ENCODE measurements around the gene C19orf44. TPM values are rescaled to one million over a fixed set of nuclear protein-coding genes. Genes with fewer than 3 reads are reported as not detected.

The C19orf44 gene
- total RNA-seq, 1 experiment from 2014 or later: 2.5 TPM

GRCh38 chr19:16460454-16460853, 35.7 kb upstream of the C19orf44 start:
- no peaks in the 10 kb centered on the region for H3K9me2 ChIP-seq (replicated peaks; ENCODE audit: low read length)
- no TSS peak for BruUV-seq (replicated peaks)
- no peak for TF ChIP-seq EZH2 (IDR thresholded peaks at IDR 0.05; ENCODE audit: low read length, unreplicated experiment)
- no peak for TF ChIP-seq EZH2phosphoT487 (IDR thresholded peaks at IDR 0.05; ENCODE audit: borderline replicate concordance, low read length)
- TF ChIP-seq, protein P1, sequence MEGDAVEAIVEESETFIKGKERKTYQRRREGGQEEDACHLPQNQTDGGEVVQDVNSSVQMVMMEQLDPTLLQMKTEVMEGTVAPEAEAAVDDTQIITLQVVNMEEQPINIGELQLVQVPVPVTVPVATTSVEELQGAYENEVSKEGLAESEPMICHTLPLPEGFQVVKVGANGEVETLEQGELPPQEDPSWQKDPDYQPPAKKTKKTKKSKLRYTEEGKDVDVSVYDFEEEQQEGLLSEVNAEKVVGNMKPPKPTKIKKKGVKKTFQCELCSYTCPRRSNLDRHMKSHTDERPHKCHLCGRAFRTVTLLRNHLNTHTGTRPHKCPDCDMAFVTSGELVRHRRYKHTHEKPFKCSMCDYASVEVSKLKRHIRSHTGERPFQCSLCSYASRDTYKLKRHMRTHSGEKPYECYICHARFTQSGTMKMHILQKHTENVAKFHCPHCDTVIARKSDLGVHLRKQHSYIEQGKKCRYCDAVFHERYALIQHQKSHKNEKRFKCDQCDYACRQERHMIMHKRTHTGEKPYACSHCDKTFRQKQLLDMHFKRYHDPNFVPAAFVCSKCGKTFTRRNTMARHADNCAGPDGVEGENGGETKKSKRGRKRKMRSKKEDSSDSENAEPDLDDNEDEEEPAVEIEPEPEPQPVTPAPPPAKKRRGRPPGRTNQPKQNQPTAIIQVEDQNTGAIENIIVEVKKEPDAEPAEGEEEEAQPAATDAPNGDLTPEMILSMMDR (conservative IDR thresholded peaks at IDR 0.05; ENCODE audit: low read depth, low read length): no peak
- DNase-seq (no peak), ATAC-seq (no peak)
- ChIA-PET POLR2A (ENCODE audit: unreplicated experiment) (no interaction called here), CTCF (no interaction called here)
- H2AFZ ChIP-seq (ENCODE audit: low read length): no peak overlapping the region
- H3K27ac ChIP-seq (ENCODE audit: low read length): no peak overlapping the region
- intact Hi-C loops (cut with micrococcal nuclease): no loop called here
- no peak overlapping the region for H3K4me3 ChIP-seq (ENCODE audit: low read length)
- peaks cover 35% of the 10 kb centered on the region for H3K4me1 ChIP-seq (ENCODE audit: insufficient read depth, low read length)
- no peak overlapping the region for H3K9ac ChIP-seq (ENCODE audit: low read length)
- H4K20me1 ChIP-seq (ENCODE audit: low read length): peaks cover 69% of the 10 kb centered on the region
- H3K79me2 ChIP-seq (ENCODE audit: low read length): peaks cover 99% of the 10 kb centered on the region
- no peak overlapping the region for H3K4me2 ChIP-seq (ENCODE audit: low read length)
- no peaks in the 10 kb centered on the region for H3F3A ChIP-seq (ENCODE audit: low read length, unreplicated experiment)
- H3K9me3 ChIP-seq (ENCODE audit: low read length): no peaks in the 10 kb centered on the region
- no peaks in the 10 kb centered on the region for H3K36me3 ChIP-seq (ENCODE audit: low read depth, low read length)
- no peaks in the 10 kb centered on the region for H3K27me3 ChIP-seq (ENCODE audit: low read length)

DNA sequence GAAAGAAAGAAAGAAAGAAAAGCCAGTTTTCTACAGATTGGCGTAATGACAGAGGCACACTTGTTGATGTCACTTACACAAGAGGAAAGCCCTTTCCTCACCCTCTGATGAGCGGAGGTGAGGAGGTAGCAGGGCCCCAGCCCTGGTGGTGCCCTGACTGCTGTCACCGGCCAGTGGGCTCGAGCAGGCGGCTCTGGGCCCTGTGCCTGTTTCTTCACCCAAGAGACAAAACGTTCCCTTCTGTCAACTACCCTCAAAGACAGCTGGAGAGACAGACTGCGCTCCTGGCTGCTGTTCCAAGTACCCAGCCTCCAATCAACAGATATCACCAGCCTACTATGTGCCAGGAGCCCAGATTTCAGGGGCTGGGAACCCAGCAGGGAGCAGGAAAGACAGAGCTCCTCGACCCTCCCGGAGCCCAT, 34.6 kb upstream of the C19orf44 start:
- Histone ChIP-seq H3K9me3 (ENCODE audit: low read length) (no peaks in the 10 kb centered on the region), H3K4me1 (ENCODE audit: insufficient read depth, low read length) (peaks cover 34% of the 10 kb centered on the region), H3K9ac (ENCODE audit: low read length) (no peak overlapping the region), H3F3A (ENCODE audit: low read length, unreplicated experiment) (no peaks in the 10 kb centered on the region), H3K36me3 (ENCODE audit: low read depth, low read length) (no peaks in the 10 kb centered on the region), H4K20me1 (ENCODE audit: low read length) (peaks cover 59% of the 10 kb centered on the region), H3K27me3 (ENCODE audit: low read length) (no peaks in the 10 kb centered on the region), H3K4me3 (ENCODE audit: low read length) (no peak overlapping the region), H2AFZ (ENCODE audit: low read length) (no peak overlapping the region), H3K9me2 (replicated peaks; ENCODE audit: low read length) (no peaks in the 10 kb centered on the region), H3K4me2 (ENCODE audit: low read length) (no peak overlapping the region), H3K27ac (ENCODE audit: low read length) (no peak overlapping the region), H3K79me2 (ENCODE audit: low read length) (peaks cover 99% of the 10 kb centered on the region)
- intact Hi-C loops (cut with micrococcal nuclease): no loop called here
- DNase-seq: no peak
- ChIA-PET POLR2A (ENCODE audit: unreplicated experiment) (no interaction called here), CTCF (no interaction called here)
- BruUV-seq (replicated peaks): no TSS peak
- TF ChIP-seq EZH2 (IDR thresholded peaks at IDR 0.05; ENCODE audit: low read length, unreplicated experiment): no peak
- TF ChIP-seq, protein P1 (conservative IDR thresholded peaks at IDR 0.05; ENCODE audit: low read depth, low read length): no peak
- no peak for TF ChIP-seq EZH2phosphoT487 (IDR thresholded peaks at IDR 0.05; ENCODE audit: borderline replicate concordance, low read length)
- no peak for ATAC-seq

- no peak overlapping the region for H3K4me3 ChIP-seq (ENCODE audit: low read length)
- H3K9me2 ChIP-seq (replicated peaks; ENCODE audit: low read length): no peaks in the 10 kb centered on the region
- no peak overlapping the region for H3K9ac ChIP-seq (ENCODE audit: low read length)
- no TSS peak for BruUV-seq (replicated peaks)
- H2AFZ ChIP-seq (ENCODE audit: low read length): no peak overlapping the region
- peak overlapping the region; percentile 64 for H3K27ac ChIP-seq (ENCODE audit: low read length)
- peaks cover 22% of the 10 kb centered on the region for H3K4me1 ChIP-seq (ENCODE audit: insufficient read depth, low read length)
- no peaks in the 10 kb centered on the region for H3K9me3 ChIP-seq (ENCODE audit: low read length)
- H3K36me3 ChIP-seq (ENCODE audit: low read depth, low read length): no peaks in the 10 kb centered on the region
- no peaks in the 10 kb centered on the region for H3K27me3 ChIP-seq (ENCODE audit: low read length)
- DNase-seq (peak; percentile 86), ATAC-seq (peak; percentile 98)
- CTCF ChIA-PET: no interaction called here
- peak overlapping the region; percentile 32 for H3K4me2 ChIP-seq (ENCODE audit: low read length)
- peaks cover 50% of the 10 kb centered on the region for H4K20me1 ChIP-seq (ENCODE audit: low read length)
- intact Hi-C loops (cut with micrococcal nuclease): no loop called here
- TF ChIP-seq EZH2phosphoT487 (IDR thresholded peaks at IDR 0.05; ENCODE audit: borderline replicate concordance, low read length) (no peak), EZH2 (IDR thresholded peaks at IDR 0.05; ENCODE audit: low read length, unreplicated experiment) (no peak)
- TF ChIP-seq, protein P1 (conservative IDR thresholded peaks at IDR 0.05; ENCODE audit: low read depth, low read length): no peak
- H3F3A ChIP-seq (ENCODE audit: low read length, unreplicated experiment): no peaks in the 10 kb centered on the region
- POLR2A ChIA-PET (ENCODE audit: unreplicated experiment): interaction anchor here (0.6 kb wide), 1 partner anchor 92 kb away, joined by 3 read pairs; no protein-coding TSS in a partner anchor
- peaks cover 99% of the 10 kb centered on the region for H3K79me2 ChIP-seq (ENCODE audit: low read length)
Observed at GRCh38 chr19:16462757-16463250, 33.4 kb upstream of the C19orf44 start.

Measured in PC-3 (cell line).